Measurements from ENCODE around the gene CRB2.
A peak's percentile ranks its signal among the peaks of the same experiment; 100 is the strongest.

Gene CRB2

DNA sequence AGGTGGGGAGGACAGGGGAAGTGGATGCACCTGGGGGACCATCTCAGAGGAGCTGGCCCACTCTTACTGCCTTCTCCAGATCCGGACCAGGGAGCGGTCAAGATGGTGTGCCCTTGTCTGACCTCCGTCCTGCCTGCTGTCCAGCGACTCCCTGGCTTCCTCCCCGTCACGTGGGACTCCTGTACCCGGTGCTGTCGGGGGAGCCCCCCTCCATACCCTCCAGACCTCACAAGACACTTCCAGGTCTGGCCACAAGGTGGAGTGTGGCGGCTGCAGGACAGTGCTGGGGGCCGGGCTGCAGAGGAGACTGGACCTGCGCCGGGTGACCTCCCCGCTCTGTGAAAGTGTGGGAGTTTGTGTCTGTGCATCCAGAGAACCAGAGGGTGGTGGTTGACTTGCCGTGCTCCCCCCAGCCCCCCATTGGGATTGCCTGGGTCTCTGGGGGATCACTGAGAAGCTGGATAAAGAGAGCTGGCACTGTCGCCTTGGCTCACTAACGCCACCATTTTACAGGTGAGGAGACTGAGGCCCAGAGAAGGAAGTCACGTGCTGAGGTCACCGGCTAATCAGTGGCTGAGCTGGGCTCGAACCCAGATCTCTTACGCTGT, 1.9 kb upstream of the CRB2 start:
- no peak overlapping the region for H3K4me3 ChIP-seq
- no peak overlapping the region for H3K27ac ChIP-seq
- TF ChIP-seq, protein P1, sequence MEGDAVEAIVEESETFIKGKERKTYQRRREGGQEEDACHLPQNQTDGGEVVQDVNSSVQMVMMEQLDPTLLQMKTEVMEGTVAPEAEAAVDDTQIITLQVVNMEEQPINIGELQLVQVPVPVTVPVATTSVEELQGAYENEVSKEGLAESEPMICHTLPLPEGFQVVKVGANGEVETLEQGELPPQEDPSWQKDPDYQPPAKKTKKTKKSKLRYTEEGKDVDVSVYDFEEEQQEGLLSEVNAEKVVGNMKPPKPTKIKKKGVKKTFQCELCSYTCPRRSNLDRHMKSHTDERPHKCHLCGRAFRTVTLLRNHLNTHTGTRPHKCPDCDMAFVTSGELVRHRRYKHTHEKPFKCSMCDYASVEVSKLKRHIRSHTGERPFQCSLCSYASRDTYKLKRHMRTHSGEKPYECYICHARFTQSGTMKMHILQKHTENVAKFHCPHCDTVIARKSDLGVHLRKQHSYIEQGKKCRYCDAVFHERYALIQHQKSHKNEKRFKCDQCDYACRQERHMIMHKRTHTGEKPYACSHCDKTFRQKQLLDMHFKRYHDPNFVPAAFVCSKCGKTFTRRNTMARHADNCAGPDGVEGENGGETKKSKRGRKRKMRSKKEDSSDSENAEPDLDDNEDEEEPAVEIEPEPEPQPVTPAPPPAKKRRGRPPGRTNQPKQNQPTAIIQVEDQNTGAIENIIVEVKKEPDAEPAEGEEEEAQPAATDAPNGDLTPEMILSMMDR (IDR thresholded peaks at IDR 0.05) = peak; percentile 78
- no peak for DNase-seq (ENCODE audit: low spot score)

DNA sequence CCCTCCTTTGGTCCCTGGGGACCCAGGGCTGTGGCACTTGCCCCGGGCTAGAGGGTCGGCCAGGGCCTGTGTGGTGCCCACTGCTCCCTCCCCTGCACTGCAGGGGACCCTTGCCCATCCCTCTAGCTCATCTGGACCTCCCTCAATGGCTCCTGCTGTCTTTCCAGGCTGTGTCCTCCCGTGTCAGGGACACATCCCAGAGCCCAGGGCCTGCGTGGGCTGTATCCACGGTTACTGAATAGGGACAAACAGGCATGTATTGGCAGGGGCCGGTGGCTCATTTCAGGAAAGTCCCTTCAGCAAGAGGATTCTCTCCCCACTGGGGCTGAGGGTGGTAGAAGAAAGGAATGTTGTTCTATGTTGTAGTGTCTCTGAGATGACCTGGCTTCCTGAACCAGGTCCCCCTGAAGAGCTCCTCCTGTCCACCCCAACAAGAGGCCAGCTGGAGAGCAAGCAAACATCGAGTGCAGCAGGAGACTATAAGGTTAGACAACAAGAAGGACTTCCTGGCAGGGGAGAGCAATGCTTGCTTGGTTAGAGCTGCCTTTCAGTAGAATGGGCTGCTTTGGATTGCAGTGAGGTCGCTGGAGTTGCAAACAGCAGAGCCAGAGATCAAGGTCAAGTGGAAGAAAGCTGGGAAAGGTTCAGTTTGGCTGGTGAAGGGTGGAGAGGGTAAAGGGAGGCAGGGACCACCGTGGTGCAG, 1.0 kb upstream of the CRB2 start:
- TF ChIP-seq, protein P1 (IDR thresholded peaks at IDR 0.05) = no peak

DNA sequence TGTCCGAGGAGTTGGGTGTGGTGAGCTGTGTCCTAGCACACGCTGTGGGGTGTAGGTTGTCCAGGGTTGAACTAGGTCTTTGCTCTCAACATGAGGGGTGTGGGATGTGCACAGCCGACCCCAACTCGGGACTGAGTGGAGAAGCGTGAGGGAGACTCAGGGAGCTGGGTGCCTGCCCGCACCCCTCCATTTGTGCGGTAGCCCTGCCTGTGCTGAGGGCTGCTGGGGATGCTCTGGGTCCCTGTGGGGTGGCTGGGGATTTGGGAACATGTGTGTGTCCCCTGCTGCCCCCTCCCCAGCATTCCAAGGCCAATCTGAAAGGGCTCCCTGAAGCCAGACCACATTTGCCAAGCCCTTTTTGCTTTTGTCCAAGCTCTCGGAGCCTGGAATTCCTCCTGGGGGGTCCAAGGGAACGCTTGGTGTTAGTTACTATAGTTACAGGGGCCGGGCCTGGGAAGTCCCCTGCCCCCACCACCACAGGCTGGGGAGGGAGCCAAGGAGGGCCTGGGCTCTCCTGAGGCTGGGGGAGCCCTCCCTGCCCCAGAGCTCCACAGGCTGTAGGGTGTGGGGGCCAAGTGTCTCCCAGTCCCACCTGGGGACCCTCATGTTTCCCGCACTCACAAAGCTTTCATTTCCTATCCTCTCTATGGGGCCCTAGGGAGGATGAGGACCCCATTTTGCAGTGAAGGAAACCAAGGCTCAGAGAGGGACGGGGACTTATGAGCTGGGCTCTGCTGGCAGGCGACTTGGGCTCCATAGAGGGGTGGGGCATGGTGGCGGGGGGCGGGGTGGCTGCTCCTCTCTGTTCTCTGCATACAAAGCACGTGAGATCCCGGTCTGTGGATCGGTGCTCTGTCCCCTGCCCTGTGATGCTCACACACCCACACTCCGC, 1.1 kb downstream of the CRB2 start:
- H3K4me3 ChIP-seq = no peak overlapping the region
- DNase-seq (ENCODE audit: low spot score) = no peak
- TF ChIP-seq, protein P1 (IDR thresholded peaks at IDR 0.05) = no peak
- no peak overlapping the region for H3K27ac ChIP-seq

More for the DNA sequence above, 1.0 kb upstream of the CRB2 start:
- DNase-seq (ENCODE audit: low spot score) = no peak
- Histone ChIP-seq H3K27ac (no peak overlapping the region), H3K4me3 (no peak overlapping the region)

DNA sequence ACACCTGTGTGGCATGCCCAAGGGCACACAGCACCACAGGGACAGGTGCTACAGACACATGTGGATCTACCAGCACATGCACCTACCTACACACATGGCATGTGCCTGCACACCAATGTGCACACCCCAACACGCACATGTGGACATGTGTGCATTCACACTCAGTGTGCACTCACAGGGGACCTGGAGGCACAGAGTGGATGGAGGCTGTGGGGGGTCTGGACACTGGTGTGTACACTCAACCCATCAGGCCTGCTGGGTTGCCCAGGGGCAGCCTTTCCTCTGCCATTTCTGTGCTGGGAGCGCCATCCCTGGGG, 1.7 kb downstream of the CRB2 start:
- DNase-seq (ENCODE audit: low spot score) = no peak
- TF ChIP-seq, protein P1 (IDR thresholded peaks at IDR 0.05) = no peak
- Histone ChIP-seq H3K4me3 (no peak overlapping the region), H3K27ac (no peak overlapping the region)

DNA sequence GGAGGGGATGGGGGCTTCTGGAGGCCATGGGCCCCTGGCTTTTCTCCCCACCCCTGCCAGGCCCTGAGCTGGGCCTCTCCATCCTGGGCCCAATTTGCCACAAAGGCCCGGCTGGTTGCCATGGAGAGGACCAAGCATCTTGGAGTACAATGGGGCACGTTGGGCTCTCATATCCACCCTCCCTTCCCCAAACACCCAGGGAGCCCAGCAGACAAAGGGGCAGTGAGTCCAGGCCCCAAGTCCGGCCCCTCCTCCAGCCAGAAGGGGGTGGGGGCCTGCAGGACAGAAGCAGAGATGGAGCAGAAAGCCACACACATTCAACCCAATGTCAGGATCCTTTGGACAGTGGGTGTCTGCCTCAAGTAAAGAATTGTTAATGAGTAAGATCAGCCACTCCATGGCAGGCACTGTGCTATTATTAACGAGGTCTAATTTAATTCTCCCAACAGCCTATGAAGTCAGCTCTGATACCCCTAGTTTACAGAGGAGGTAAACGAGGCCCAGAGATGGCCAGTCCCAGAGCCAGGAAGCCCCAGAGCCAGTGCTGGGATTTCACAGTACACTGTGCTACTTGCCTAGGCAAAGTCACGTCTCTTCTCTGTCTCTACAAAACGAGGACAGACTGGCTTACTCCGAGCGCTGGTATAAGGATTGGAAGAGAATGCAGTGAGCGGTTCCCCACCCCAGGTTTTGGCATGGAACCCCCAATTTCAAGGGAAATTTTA, 2.3 kb downstream of the CRB2 start:
- Histone ChIP-seq H3K27ac (no peak overlapping the region), H3K4me3 (no peak overlapping the region)
- TF ChIP-seq, protein P1 (IDR thresholded peaks at IDR 0.05) = no peak
- DNase-seq (ENCODE audit: low spot score) = no peak

DNA sequence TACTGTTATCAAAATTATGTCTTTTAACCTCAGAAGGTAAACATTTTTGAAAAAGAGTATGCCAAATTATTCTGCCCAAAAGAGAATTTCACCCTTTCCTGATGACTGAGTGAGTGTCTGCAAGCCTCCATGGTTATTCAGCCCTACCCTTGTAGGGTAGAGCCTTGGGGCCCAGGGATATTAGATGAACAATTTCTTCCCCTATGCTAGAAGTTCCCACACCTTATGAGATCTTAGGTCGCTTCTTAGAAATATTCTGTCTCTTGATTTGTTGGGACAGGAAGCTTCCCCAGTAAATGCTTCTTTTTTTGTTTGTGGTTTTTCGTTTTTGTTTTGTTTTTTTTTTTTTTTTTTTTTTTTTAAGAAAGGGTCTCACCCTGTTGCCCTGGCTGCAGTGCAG, 3.1 kb downstream of the CRB2 start:
- Histone ChIP-seq H3K4me3 (no peak overlapping the region), H3K27ac (no peak overlapping the region)
- TF ChIP-seq, protein P1 (IDR thresholded peaks at IDR 0.05) = no peak
- DNase-seq (ENCODE audit: low spot score) = no peak

All from coronary artery (tissue), 2 donors.